SK-N-SH (cell line): ENCODE data around the gene TIGD6. TPM values are rescaled to one million over a fixed set of nuclear protein-coding genes. Genes with fewer than 3 reads are reported as not detected.

Source experiments
- CTCF ChIA-PET: fragments of 300-600, 350-600 bp; formaldehyde crosslinking; extraction: SDS; loops from one replicate; lab custom pipeline; 2021; lab: Yijun Ruan, JAX
- POLR2A ChIA-PET: fragments of 350-600 bp; sonication (Branson Sonifier 250); formaldehyde crosslinking; extraction: SDS; loops from one replicate; lab custom pipeline; 2020; ENCODE audit warnings: antibody characterized with exemption, inconsistent platforms; lab: Yijun Ruan, JAX
- DNase-seq: peaks from one replicate; pipeline ENCODE4 v3.0.0; 2012
- H2AFZ ChIP-seq: fragments of 200-600 bp; sonication (generic); 2 replicates; pipeline ENCODE4 v1.8.1; 2016; ENCODE audit warnings: antibody characterized with exemption, mild to moderate bottlenecking, low read depth
- H3F3A ChIP-seq: fragments of 200-600 bp; sonication (generic); replicated peaks from 2 replicates; pipeline ENCODE3; 2016; ENCODE audit warnings: antibody characterized with exemption, mild to moderate bottlenecking; ENCODE audit not compliant: insufficient read depth
- H3K27ac ChIP-seq, 2 experiments: fragments of 200-500 bp in 1 of 2; fragments of 200-600 bp in 1 of 2; sonication (Bioruptor generic) in 1 of 2; sonication (generic), shearing (Covaris generic) in 1 of 2; 2 replicates each; pipeline versions ENCODE4 v1.5.1 to v1.6.1; 2014 to 2016; ENCODE audit warnings: low read depth in 2 of 2, inconsistent platforms in 1 of 2, low read length in 1 of 2, mild to moderate bottlenecking in 1 of 2, mixed read lengths in 1 of 2
- H3K27me3 ChIP-seq: fragments of 200-600 bp; sonication (generic), shearing (Covaris generic); 2 replicates; pipeline ENCODE4 v1.6.1; 2016; ENCODE audit warnings: mixed run types; ENCODE audit not compliant: insufficient read depth
- H3K36me3 ChIP-seq, 2 experiments: fragments of 200-500 bp in 1 of 2; fragments of 200-600 bp in 1 of 2; sonication (Bioruptor generic) in 1 of 2; sonication (generic) in 1 of 2; replicated peaks in 1 of 2; 2 replicates each; pipeline versions ENCODE3 to v1.5.1; 2014 to 2016; ENCODE audit warnings: low read length in 1 of 2, mild to moderate bottlenecking in 1 of 2; ENCODE audit not compliant: insufficient read depth in 2 of 2, control insufficient read depth in 1 of 2
- H3K4me1 ChIP-seq, 2 experiments: fragments of 200-500 bp in 1 of 2; fragments of 200-600 bp in 1 of 2; sonication (Bioruptor generic) in 1 of 2; sonication (generic), shearing (Covaris generic) in 1 of 2; 2 replicates each; pipeline versions ENCODE4 v1.5.1 to v1.6.1; 2014 to 2016; ENCODE audit warnings: low read depth in 1 of 2, low read length in 1 of 2, mixed run types in 1 of 2; ENCODE audit not compliant: insufficient read depth in 2 of 2, control insufficient read depth in 1 of 2
- H3K4me2 ChIP-seq: fragments of 200-600 bp; sonication (generic), shearing (Covaris generic); 2 replicates; pipeline ENCODE4 v1.6.1; 2017; ENCODE audit warnings: mixed run types
- H3K4me3 ChIP-seq, 2 experiments: fragments of 200-500 bp in 1 of 2; fragments of 200-600 bp in 1 of 2; sonication (Bioruptor generic) in 1 of 2; sonication (generic), shearing (Covaris generic) in 1 of 2; 2 replicates each; pipeline versions ENCODE4 v1.5.1 to v1.8.1; 2014 to 2016; ENCODE audit warnings: low read depth in 2 of 2, inconsistent platforms in 1 of 2, low read length in 1 of 2, mild to moderate bottlenecking in 1 of 2, mixed read lengths in 1 of 2, moderate library complexity in 1 of 2
- H3K79me2 ChIP-seq: fragments of 200-600 bp; sonication (generic); 2 replicates; pipeline ENCODE4 v1.8.1; 2017; ENCODE audit warnings: mild to moderate bottlenecking; ENCODE audit not compliant: insufficient read depth
- H3K9ac ChIP-seq: fragments of 200-600 bp; sonication (generic); 2 replicates; pipeline ENCODE4 v1.6.1; 2017; ENCODE audit warnings: mixed run types
- H3K9me2 ChIP-seq: fragments of 200-600 bp; sonication (generic); 2 replicates; pipeline ENCODE4 v1.6.1; 2017; ENCODE audit warnings: mixed run types
- H3K9me3 ChIP-seq: fragments of 200-600 bp; sonication (generic); 2 replicates; pipeline ENCODE4 v1.6.1; 2017; ENCODE audit warnings: mixed run types, mild to moderate bottlenecking, moderate library complexity
- H4K20me1 ChIP-seq: fragments of 200-600 bp; sonication (generic); 2 replicates; pipeline ENCODE4 v1.6.1; 2017; ENCODE audit warnings: mild to moderate bottlenecking, mixed run types; ENCODE audit not compliant: insufficient read depth
- EZH2phosphoT487 ChIP-seq: fragments of 200-600 bp; sonication (generic); IDR thresholded peaks from 2 replicates; pipeline ENCODE4 v1.6.1; 2017; ENCODE audit warnings: low read depth, mixed run types, mild to moderate bottlenecking, antibody characterized with exemption, moderate library complexity, borderline replicate concordance
- FOXJ3 ChIP-seq: sonication (generic); formaldehyde crosslinking; IDR thresholded peaks from 2 replicates; pipeline ENCODE4 v1.5.1; 2020; ENCODE audit warnings: mild to moderate bottlenecking, missing genetic modification reagents
- FOXM1 ChIP-seq: IDR thresholded peaks from 2 replicates; pipeline ENCODE4 v1.4.0; 2012; ENCODE audit warnings: low read depth, mild to moderate bottlenecking
- GABPA ChIP-seq: IDR thresholded peaks from 2 replicates; pipeline ENCODE4 v1.4.0; 2012; ENCODE audit warnings: low read depth, mild to moderate bottlenecking
- GATA2 ChIP-seq: sonication (generic); formaldehyde crosslinking; IDR thresholded peaks from 2 replicates; pipeline ENCODE4 v1.5.0; 2020; ENCODE audit warnings: mild to moderate bottlenecking, missing genetic modification reagents
- JUND ChIP-seq: IDR thresholded peaks from 2 replicates; pipeline ENCODE4 v1.4.0; 2012
- MEF2A ChIP-seq: IDR thresholded peaks from 2 replicates; pipeline ENCODE4 v1.4.0; 2012; ENCODE audit warnings: low read depth, borderline replicate concordance
- NFIC ChIP-seq: IDR thresholded peaks from 2 replicates; pipeline ENCODE4 v1.4.0; 2012; ENCODE audit warnings: borderline replicate concordance
- NRF1 ChIP-seq: IDR thresholded peaks from 2 replicates; pipeline ENCODE4 v1.6.1; 2012; ENCODE audit warnings: low read depth, mild to moderate bottlenecking, low read length
- RCOR1 ChIP-seq: fragments of 150-350 bp; IDR thresholded peaks from 2 replicates; pipeline ENCODE4 v1.6.1; 2017; ENCODE audit warnings: antibody characterized with exemption, low read length
- RFX5 ChIP-seq: IDR thresholded peaks from 2 replicates; pipeline ENCODE4 v1.6.1; 2012; ENCODE audit warnings: mild to moderate bottlenecking, improper control_type of control experiment, low read length
- SIN3A ChIP-seq: IDR thresholded peaks from 2 replicates; pipeline ENCODE4 v1.6.1; 2012; ENCODE audit warnings: low read depth, mild to moderate bottlenecking, low read length, moderate library complexity, borderline replicate concordance
- SMC3 ChIP-seq: IDR thresholded peaks from 2 replicates; pipeline ENCODE4 v1.6.1; 2012; ENCODE audit warnings: low read depth, low read length, improper control_type of control experiment
- TEAD4 ChIP-seq: IDR thresholded peaks from 2 replicates; pipeline ENCODE4 v1.4.0; 2012; ENCODE audit warnings: mild to moderate bottlenecking, borderline replicate concordance; ENCODE audit not compliant: insufficient read depth
- WGBS: methylation state at CpG from one replicate; pipeline ENCODE4 v1.1.6; 2017; ENCODE audit warnings: low lambda C conversion rate; 5-methylcytosine and 5-hydroxymethylcytosine counted together
- polyA plus RNA-seq, 3 experiments: library from polyadenylated mRNA; depleted of rRNA; stranded (reverse); fragments of >200 nt; gene quantifications; 2 replicates each; pipeline ENCODE4 v1.2.3, GENCODE V29; 2012
- TF ChIP-seq, protein P1 (sequence below): fragments of 200-600 bp; sonication (generic); IDR thresholded peaks from 2 replicates; pipeline ENCODE4 v1.6.1; 2017; ENCODE audit warnings: antibody characterized with exemption, mild to moderate bottlenecking, moderate library complexity
- TF ChIP-seq, protein P2 (sequence below): IDR thresholded peaks from 2 replicates; pipeline ENCODE4 v1.4.0; 2012; ENCODE audit warnings: low read depth, borderline replicate concordance
- TF ChIP-seq, protein P3 (sequence below): IDR thresholded peaks from 2 replicates; pipeline ENCODE4 v1.6.1; 2012; ENCODE audit warnings: mild to moderate bottlenecking, low read depth, low read length, moderate library complexity
- TF ChIP-seq, protein P4 (sequence below): IDR thresholded peaks from 2 replicates; pipeline ENCODE4 v1.4.0; 2012; ENCODE audit warnings: low read depth, borderline replicate concordance
- TF ChIP-seq, protein P5 (sequence below): fragments of 150-350 bp; IDR thresholded peaks from 2 replicates; pipeline ENCODE4 v1.6.1; 2017; ENCODE audit warnings: antibody characterized with exemption, low read length, low read depth, borderline replicate concordance

The TIGD6 gene
- polyA plus RNA-seq, 1 of the 3 experiments (the other 2 are of a cell fraction): 4.7 TPM

DNA sequence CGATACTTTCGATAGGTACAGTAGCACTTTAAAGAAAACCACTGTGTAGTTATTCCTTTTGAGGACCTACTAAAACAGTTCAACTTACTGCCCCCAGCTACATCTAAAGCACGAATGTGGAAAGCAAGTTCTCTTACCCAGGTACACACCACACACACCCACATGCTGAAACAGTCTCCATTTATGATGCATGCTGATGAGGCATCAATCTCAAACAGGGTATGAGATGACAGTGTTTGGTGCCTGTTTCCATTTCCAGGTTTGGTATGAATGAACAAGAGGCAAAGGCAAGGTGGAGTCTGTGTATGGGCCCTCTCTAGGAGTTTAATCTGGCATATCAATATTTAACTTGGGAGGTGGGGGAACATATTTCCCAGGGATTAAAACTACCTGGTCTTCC is 14.0 kb upstream of the TIGD6 start:
- Histone ChIP-seq H3K36me3 (peaks cover 83 to 87% of the 10 kb centered on the region in 2 experiments), H3F3A (peaks cover 29% of the 10 kb centered on the region), H3K4me3 (no peak overlapping the region), H4K20me1 (0 out of 2 replicates have a peak, but pooled peaks cover 5% of the 10 kb centered on the region), H3K4me2 (no peak overlapping the region), H2AFZ (no peak overlapping the region), H3K27me3 (no peaks in the 10 kb centered on the region), H3K9ac (no peak overlapping the region), H3K9me2 (no peaks in the 10 kb centered on the region), H3K9me3 (peaks cover 13% of the 10 kb centered on the region; the same call in 1 of the 2 replicates), H3K4me1 (peaks cover 0 to 15% of the 10 kb centered on the region in 2 experiments; a peak in 2 of 4 replicates), H3K79me2 (peaks cover 59% of the 10 kb centered on the region), H3K27ac (no peak overlapping the region)
- CTCF ChIA-PET: interaction anchor here (1.4 kb wide), 1 partner anchor 9 kb away, joined by 3 read pairs; no protein-coding TSS in a partner anchor
- no peak for DNase-seq
- 100% methylated on average over 3 of the region's 3 CpGs for WGBS
- POLR2A ChIA-PET: no interaction called here
- TF ChIP-seq NRF1: no peak
- TF ChIP-seq, all 33 proteins: peak for 0

DNA sequence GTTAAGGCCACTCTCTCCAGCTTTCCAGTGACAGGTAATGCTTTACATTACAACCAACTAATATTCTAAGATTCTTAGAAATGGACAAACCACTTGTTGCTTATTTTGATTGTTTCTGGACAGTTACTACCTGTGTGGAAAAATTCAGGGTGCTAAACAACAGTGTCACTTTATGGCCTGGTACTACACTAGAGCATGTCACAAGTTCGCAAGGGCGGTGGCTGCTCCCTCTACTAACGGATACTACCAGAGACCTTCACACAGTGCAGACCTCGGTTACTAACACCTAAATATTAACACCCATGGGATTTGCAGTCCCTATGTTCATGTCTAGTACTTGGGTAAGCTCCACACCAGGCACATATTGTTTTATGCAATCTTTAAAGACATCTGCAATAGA is 13.5 kb upstream of the TIGD6 start:
- H3K9ac ChIP-seq: no peak overlapping the region
- no peaks in the 10 kb centered on the region for H3K9me2 ChIP-seq
- no peak overlapping the region for H3K4me2 ChIP-seq
- H3K4me3 ChIP-seq: no peak overlapping the region
- TF ChIP-seq GABPA (no peak), MEF2A (no peak), EZH2phosphoT487 (no peak), RFX5 (no peak), JUND (no peak), SMC3 (no peak), GATA2 (CRISPR knock-in tag) (no peak), FOXM1 (no peak), SIN3A (no peak), NFIC (no peak), TEAD4 (no peak), RCOR1 (no peak), FOXJ3 (CRISPR knock-in tag) (no peak)
- TF ChIP-seq, protein P1, sequence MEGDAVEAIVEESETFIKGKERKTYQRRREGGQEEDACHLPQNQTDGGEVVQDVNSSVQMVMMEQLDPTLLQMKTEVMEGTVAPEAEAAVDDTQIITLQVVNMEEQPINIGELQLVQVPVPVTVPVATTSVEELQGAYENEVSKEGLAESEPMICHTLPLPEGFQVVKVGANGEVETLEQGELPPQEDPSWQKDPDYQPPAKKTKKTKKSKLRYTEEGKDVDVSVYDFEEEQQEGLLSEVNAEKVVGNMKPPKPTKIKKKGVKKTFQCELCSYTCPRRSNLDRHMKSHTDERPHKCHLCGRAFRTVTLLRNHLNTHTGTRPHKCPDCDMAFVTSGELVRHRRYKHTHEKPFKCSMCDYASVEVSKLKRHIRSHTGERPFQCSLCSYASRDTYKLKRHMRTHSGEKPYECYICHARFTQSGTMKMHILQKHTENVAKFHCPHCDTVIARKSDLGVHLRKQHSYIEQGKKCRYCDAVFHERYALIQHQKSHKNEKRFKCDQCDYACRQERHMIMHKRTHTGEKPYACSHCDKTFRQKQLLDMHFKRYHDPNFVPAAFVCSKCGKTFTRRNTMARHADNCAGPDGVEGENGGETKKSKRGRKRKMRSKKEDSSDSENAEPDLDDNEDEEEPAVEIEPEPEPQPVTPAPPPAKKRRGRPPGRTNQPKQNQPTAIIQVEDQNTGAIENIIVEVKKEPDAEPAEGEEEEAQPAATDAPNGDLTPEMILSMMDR: no peak
- TF ChIP-seq, protein P2, sequence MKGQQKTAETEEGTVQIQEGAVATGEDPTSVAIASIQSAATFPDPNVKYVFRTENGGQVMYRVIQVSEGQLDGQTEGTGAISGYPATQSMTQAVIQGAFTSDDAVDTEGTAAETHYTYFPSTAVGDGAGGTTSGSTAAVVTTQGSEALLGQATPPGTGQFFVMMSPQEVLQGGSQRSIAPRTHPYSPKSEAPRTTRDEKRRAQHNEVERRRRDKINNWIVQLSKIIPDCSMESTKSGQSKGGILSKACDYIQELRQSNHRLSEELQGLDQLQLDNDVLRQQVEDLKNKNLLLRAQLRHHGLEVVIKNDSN: no peak
- TF ChIP-seq, protein P3, sequence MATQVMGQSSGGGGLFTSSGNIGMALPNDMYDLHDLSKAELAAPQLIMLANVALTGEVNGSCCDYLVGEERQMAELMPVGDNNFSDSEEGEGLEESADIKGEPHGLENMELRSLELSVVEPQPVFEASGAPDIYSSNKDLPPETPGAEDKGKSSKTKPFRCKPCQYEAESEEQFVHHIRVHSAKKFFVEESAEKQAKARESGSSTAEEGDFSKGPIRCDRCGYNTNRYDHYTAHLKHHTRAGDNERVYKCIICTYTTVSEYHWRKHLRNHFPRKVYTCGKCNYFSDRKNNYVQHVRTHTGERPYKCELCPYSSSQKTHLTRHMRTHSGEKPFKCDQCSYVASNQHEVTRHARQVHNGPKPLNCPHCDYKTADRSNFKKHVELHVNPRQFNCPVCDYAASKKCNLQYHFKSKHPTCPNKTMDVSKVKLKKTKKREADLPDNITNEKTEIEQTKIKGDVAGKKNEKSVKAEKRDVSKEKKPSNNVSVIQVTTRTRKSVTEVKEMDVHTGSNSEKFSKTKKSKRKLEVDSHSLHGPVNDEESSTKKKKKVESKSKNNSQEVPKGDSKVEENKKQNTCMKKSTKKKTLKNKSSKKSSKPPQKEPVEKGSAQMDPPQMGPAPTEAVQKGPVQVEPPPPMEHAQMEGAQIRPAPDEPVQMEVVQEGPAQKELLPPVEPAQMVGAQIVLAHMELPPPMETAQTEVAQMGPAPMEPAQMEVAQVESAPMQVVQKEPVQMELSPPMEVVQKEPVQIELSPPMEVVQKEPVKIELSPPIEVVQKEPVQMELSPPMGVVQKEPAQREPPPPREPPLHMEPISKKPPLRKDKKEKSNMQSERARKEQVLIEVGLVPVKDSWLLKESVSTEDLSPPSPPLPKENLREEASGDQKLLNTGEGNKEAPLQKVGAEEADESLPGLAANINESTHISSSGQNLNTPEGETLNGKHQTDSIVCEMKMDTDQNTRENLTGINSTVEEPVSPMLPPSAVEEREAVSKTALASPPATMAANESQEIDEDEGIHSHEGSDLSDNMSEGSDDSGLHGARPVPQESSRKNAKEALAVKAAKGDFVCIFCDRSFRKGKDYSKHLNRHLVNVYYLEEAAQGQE: no peak
- TF ChIP-seq, protein P4, sequence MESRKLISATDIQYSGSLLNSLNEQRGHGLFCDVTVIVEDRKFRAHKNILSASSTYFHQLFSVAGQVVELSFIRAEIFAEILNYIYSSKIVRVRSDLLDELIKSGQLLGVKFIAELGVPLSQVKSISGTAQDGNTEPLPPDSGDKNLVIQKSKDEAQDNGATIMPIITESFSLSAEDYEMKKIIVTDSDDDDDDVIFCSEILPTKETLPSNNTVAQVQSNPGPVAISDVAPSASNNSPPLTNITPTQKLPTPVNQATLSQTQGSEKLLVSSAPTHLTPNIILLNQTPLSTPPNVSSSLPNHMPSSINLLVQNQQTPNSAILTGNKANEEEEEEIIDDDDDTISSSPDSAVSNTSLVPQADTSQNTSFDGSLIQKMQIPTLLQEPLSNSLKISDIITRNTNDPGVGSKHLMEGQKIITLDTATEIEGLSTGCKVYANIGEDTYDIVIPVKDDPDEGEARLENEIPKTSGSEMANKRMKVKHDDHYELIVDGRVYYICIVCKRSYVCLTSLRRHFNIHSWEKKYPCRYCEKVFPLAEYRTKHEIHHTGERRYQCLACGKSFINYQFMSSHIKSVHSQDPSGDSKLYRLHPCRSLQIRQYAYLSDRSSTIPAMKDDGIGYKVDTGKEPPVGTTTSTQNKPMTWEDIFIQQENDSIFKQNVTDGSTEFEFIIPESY: no peak
- TF ChIP-seq, protein P5, sequence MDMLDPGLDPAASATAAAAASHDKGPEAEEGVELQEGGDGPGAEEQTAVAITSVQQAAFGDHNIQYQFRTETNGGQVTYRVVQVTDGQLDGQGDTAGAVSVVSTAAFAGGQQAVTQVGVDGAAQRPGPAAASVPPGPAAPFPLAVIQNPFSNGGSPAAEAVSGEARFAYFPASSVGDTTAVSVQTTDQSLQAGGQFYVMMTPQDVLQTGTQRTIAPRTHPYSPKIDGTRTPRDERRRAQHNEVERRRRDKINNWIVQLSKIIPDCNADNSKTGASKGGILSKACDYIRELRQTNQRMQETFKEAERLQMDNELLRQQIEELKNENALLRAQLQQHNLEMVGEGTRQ: no peak
- peaks cover 26% of the 10 kb centered on the region for H3F3A ChIP-seq
- ChIA-PET POLR2A (no interaction called here), CTCF (interaction anchor here (1.4 kb wide), 1 partner anchor 9 kb away, joined by 3 read pairs; no protein-coding TSS in a partner anchor)
- peaks cover 13% of the 10 kb centered on the region; the same call in 1 of the 2 replicates for H3K9me3 ChIP-seq
- H2AFZ ChIP-seq: no peak overlapping the region
- 96% methylated on average over 4 of the region's 4 CpGs for WGBS
- no peak for DNase-seq
- peaks cover 0 to 12% of the 10 kb centered on the region in 2 experiments; a peak in 2 of 4 replicates for H3K4me1 ChIP-seq
- no peaks in the 10 kb centered on the region for H3K27me3 ChIP-seq
- peaks cover 58% of the 10 kb centered on the region for H3K79me2 ChIP-seq
- no peak overlapping the region for H3K27ac ChIP-seq
- H3K36me3 ChIP-seq: peaks cover 83 to 84% of the 10 kb centered on the region in 2 experiments
- 0 out of 2 replicates have a peak, but pooled peaks cover 6% of the 10 kb centered on the region for H4K20me1 ChIP-seq
